Measurements from ENCODE around the gene RHOT2. TPM values are rescaled to one million over a fixed set of nuclear protein-coding genes. Genes with fewer than 3 reads are reported as not detected.
A peak's percentile ranks its signal among the peaks of the same experiment; 100 is the strongest.

RHOT2 gene
- total RNA-seq, 3 donors from 2014 or later, result 124 to 138 (median 127) TPM

DNA sequence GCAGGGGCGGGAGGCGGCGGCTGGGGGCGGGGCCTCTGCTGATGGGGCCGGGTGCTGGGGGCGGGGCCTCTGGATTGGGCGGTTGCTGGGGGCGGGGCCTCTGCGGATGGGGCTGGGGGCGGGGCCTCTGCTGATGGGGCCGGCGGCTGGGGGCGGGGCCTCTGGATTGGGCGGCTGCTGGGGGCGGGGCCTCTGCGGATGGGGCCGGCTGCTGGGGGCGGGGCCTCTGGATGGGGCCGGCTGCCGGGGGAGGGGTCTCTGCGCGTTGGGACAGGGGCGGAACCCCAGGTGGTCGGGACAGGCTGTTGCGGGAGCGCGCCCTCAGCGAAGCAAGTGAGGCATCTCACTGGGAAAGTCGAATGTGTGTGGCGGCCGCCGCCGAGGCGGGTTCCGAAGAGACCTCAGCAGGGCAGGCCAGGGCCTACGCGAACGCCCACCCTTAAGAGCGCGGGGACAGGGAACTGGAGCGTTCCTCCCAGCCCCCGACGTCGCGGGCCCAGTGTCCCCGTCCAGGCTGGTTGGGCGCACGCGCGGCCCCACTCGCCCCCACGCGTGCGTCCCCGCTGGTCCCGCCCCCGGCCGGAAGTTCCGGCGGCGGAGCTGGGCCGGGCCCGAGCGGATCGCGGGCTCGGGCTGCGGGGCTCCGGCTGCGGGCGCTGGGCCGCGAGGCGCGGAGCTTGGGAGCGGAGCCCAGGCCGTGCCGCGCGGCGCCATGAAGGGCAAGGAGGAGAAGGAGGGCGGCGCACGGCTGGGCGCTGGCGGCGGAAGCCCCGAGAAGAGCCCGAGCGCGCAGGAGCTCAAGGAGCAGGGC is 12.1 kb downstream of the RHOT2 start, which contains the start of gene STUB1:
TSS of gene STUB1 (plus strand) at position 597 of the 811 bp plus-strand sequence. CDS start at position 713, 116 bp downstream.
- peak; percentile 73 for ATAC-seq
- peak; percentile 87 to 93 (median 93) for DNase-seq
- H3K4me3 ChIP-seq, result peak within 1 kb of the TSS; percentile 70
- H3K4me1 ChIP-seq (ENCODE audit: low read depth), result peaks cover 67% of the 10 kb centered on the region
- H3K36me3 ChIP-seq (ENCODE audit: low read depth), result peaks cover 5% of the 10 kb centered on the region
- TF ChIP-seq CTCF (IDR thresholded peaks at IDR 0.05), result no peak
- no peaks in the 10 kb centered on the region for H3K9me3 ChIP-seq
- intact Hi-C loops (cut with DNase I, micrococcal nuclease), result no loop called here

- no peak for ATAC-seq
- DNase-seq, result no peak
- Histone ChIP-seq H3K36me3 (ENCODE audit: low read depth) (peaks cover 5% of the 10 kb centered on the region), H3K9me3 (no peaks in the 10 kb centered on the region), H3K4me3 (peak overlapping the region; percentile 70), H3K4me1 (ENCODE audit: low read depth) (peaks cover 68% of the 10 kb centered on the region)
- TF ChIP-seq CTCF (IDR thresholded peaks at IDR 0.05), result no peak
- intact Hi-C loops (cut with DNase I, micrococcal nuclease), result no loop called here
These were observed 12.7 kb downstream of the RHOT2 start for GRCh38 chr16:680625-680945.

GRCh38 chr16:680967-681745 is 13.2 kb downstream of the RHOT2 start:
- peak in 2 of 3 donors; percentile 58 to 71 for DNase-seq
- Histone ChIP-seq H3K4me1 (ENCODE audit: low read depth) (peaks cover 64% of the 10 kb centered on the region), H3K36me3 (ENCODE audit: low read depth) (peaks cover 5% of the 10 kb centered on the region), H3K9me3 (no peaks in the 10 kb centered on the region), H3K4me3 (peak overlapping the region; percentile 70)
- intact Hi-C loops (cut with DNase I, micrococcal nuclease), result no loop called here
- no peak for TF ChIP-seq CTCF (IDR thresholded peaks at IDR 0.05)
- ATAC-seq, result no peak

GRCh38 chr16:681746-682427 is 14.0 kb downstream of the RHOT2 start:
- H3K36me3 ChIP-seq (ENCODE audit: low read depth), result peaks cover 5% of the 10 kb centered on the region
- ATAC-seq, result no peak
- peaks cover 56% of the 10 kb centered on the region for H3K4me1 ChIP-seq (ENCODE audit: low read depth)
- no peak overlapping the region for H3K4me3 ChIP-seq
- DNase-seq, result peak in 2 of 3 donors; percentile 42 to 63
- no peaks in the 10 kb centered on the region for H3K9me3 ChIP-seq
- intact Hi-C loops (cut with DNase I, micrococcal nuclease), result no loop called here
- no peak for TF ChIP-seq CTCF (IDR thresholded peaks at IDR 0.05)

GRCh38 chr16:682493-683395 is 14.8 kb downstream of the RHOT2 start:
- intact Hi-C loops (cut with DNase I, micrococcal nuclease), result no loop called here
- TF ChIP-seq CTCF (IDR thresholded peaks at IDR 0.05), result no peak
- peaks cover 48% of the 10 kb centered on the region for H3K4me1 ChIP-seq (ENCODE audit: low read depth)
- H3K9me3 ChIP-seq, result no peaks in the 10 kb centered on the region
- ATAC-seq (no peak), DNase-seq (peak in 2 of 3 donors; percentile 31 to 48)
- peaks cover 5% of the 10 kb centered on the region for H3K36me3 ChIP-seq (ENCODE audit: low read depth)
- no peak overlapping the region for H3K4me3 ChIP-seq
